HCT116 (cell line): ENCODE measurements around the gene RHPN2.

Experiments
- ATF3 ChIP-seq: IDR thresholded peaks from 2 replicates; pipeline ENCODE4 v1.6.1; 2012
- CBX3 ChIP-seq: IDR thresholded peaks from 2 replicates; pipeline ENCODE4 v1.6.1; 2012; ENCODE audit warnings: low read depth
- CTCF ChIP-seq, 3 experiments: fragments of 200-600 bp in 1 of 3; sonication (generic) in 1 of 3; IDR thresholded peaks in 2 of 3; conservative IDR thresholded peaks in 1 of 3; 2 replicates each; pipeline ENCODE4 v1.5.1; 2012 to 2017; ENCODE audit warnings: low read depth in 2 of 3, low read length in 2 of 3, antibody characterized with exemption in 1 of 3, borderline replicate concordance in 1 of 3, control low read depth in 1 of 3, mild to moderate bottlenecking in 1 of 3, mixed read lengths in 1 of 3, mixed run types in 1 of 3, moderate library complexity in 1 of 3; ENCODE audit not compliant: insufficient read depth in 1 of 3
- EZH2 ChIP-seq: fragments of 200-600 bp; sonication (generic); IDR thresholded peaks from 2 replicates; pipeline ENCODE4 v1.6.1; 2017; ENCODE audit warnings: antibody characterized with exemption, mixed run types
- POLR2A ChIP-seq: IDR thresholded peaks from 2 replicates; pipeline ENCODE4 v1.7.0; 2011; ENCODE audit warnings: borderline replicate concordance; ENCODE audit not compliant: insufficient read depth, insufficient read length; ENCODE audit errors: extremely low read depth
- POLR2AphosphoS5 ChIP-seq: IDR thresholded peaks from 2 replicates; pipeline ENCODE4 v1.6.1; 2011; ENCODE audit warnings: mild to moderate bottlenecking, low read depth, low read length, moderate library complexity
- REST ChIP-seq: IDR thresholded peaks from 2 replicates; pipeline ENCODE4 v1.6.1; 2012; ENCODE audit warnings: low read depth
- SP1 ChIP-seq: IDR thresholded peaks from 2 replicates; pipeline ENCODE4 v1.6.1; 2012; ENCODE audit warnings: low read depth
- YY1 ChIP-seq: IDR thresholded peaks from 2 replicates; pipeline ENCODE4 v1.6.1; 2011; ENCODE audit warnings: low read length, low read depth, moderate library complexity, mild to moderate bottlenecking; ENCODE audit not compliant: insufficient replicate concordance; ENCODE audit errors: extremely low read depth
- ZBTB33 ChIP-seq: IDR thresholded peaks from 2 replicates; pipeline ENCODE4 v1.6.1; 2011; ENCODE audit warnings: mild to moderate bottlenecking, low read length, moderate library complexity; ENCODE audit not compliant: insufficient replicate concordance; ENCODE audit errors: extremely low read depth
- ZFX ChIP-seq: fragments of 450-650 bp; IDR thresholded peaks from 2 replicates; pipeline ENCODE4 v1.6.1; 2017

GRCh38 chr19:33090179-33090578 is 25.5 kb upstream of the RHPN2 start:
- TF ChIP-seq POLR2A (no peak), ATF3 (no peak), CTCF (IDR thresholded peaks at IDR 0.05 in 2 of 3, conservative IDR thresholded peaks at IDR 0.05 in 1 of 3; ENCODE audit: borderline replicate concordance in 1 of 3, insufficient read depth in 1 of 3, low read depth in 2 of 3, low read length in 2 of 3) (no peak), YY1 (no peak), EZH2 (no peak), ZFX (no peak), POLR2AphosphoS5 (no peak), ZBTB33 (no peak), SP1 (no peak), CBX3 (no peak), REST (no peak)
